Measurements from ENCODE around the gene PBX4.

- TF ChIP-seq POLR2AphosphoS5 (IDR thresholded peaks at IDR 0.05; ENCODE audit: low read depth, low read length), result no peak
- no peak for TF ChIP-seq POLR2A (IDR thresholded peaks at IDR 0.05; ENCODE audit: low read depth, low read length)
- no peak for TF ChIP-seq TAF1 (IDR thresholded peaks at IDR 0.05; ENCODE audit: low read depth, low read length)
- no peak for TF ChIP-seq PAX5 (IDR thresholded peaks at IDR 0.05; ENCODE audit: insufficient read depth, low read length, severe bottlenecking)
- no peak for TF ChIP-seq SPI1 (IDR thresholded peaks at IDR 0.05; ENCODE audit: low read depth, low read length)
- no peak for TF ChIP-seq POU2F2 (IDR thresholded peaks at IDR 0.05; ENCODE audit: low read depth, low read length)
These were observed 87.6 kb downstream of the PBX4 start for GRCh38 chr19:19530889-19531288.
